GM15510 (cell line): ENCODE data around the gene ARL14.

Source experiments
- POLR2A ChIP-seq: IDR thresholded peaks from 3 replicates; pipeline ENCODE4 v1.6.1; 2011; ENCODE audit warnings: borderline replicate concordance; ENCODE audit not compliant: insufficient read length; ENCODE audit errors: extremely low read depth

Gene ARL14

DNA sequence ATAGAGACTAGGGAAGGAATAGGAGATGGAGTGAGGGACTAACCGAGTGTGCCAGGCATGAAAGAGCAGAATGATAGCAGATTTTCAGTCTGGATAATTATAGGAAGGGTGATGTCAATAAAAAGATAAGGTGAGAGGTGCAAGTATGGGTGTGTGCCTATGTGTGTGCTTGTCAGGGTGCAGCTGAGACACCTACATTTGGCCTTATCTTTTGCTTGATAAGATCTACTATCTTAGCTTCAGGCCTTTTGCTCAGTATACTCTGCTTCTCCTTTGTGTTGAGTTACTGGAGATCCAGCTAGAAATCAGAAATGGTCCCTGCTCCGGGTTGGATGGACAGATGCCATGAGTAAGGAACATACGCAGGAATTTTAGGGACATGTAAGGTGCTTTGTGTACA, 17.4 kb downstream of the ARL14 start:
- no peak for TF ChIP-seq POLR2A

GRCh38 chr3:160695003-160695402, 18.0 kb downstream of the ARL14 start:
- TF ChIP-seq POLR2A = no peak

DNA sequence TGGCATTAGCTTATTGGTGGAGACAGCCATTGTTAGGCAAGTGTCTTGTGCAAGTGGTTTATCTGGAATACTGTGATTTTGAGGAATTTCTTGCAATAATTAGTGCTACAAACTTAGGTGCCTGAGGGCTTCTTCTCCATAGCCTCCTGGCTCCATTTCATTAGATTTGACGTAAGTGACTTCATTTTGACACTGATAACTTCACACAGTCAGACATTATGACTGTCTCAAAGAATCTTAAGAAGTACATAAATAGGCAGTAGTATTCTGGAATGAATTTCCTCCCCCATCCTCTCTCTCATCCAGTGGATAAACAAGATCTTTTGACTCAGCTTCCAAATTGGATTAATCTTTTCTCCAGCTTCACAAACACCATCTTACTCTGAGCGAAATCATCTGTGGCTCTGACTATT, 19.0 kb downstream of the ARL14 start:
- TF ChIP-seq POLR2A = no peak

DNA sequence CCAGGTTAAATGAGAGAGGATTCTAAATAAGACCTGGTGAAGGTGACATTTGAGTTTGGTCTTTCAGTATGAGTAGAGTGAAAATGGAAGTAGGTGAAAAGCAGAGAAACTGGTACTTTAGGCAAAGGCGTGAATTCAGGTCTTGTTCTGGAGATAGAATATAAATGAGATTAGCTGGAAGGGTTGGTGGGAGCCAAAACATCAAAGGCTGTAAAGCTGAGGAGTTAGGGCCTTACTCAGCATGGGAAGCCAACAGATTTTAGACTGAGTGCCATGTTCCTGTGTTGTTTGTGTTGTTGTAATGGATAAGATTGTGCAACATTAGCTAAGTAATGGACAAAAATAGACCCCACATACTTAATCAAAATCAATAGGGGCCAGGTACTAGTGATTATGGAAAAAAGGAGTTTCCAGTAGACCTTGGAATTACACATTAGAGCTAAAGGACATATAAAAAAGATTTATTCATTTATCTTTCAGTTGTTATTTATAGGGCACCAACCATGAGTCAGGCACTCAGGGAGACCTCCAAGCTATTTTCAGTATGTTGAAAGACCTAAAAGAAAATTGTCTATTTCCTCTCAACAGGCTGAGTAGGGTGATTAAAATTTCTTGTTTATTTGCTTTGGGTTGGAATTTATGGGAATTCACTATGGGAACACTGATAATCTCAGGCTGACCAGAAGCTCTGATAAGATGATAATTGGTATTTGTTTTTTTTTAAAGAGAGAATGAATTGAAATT, 20.8 kb downstream of the ARL14 start:
- TF ChIP-seq POLR2A = no peak

DNA sequence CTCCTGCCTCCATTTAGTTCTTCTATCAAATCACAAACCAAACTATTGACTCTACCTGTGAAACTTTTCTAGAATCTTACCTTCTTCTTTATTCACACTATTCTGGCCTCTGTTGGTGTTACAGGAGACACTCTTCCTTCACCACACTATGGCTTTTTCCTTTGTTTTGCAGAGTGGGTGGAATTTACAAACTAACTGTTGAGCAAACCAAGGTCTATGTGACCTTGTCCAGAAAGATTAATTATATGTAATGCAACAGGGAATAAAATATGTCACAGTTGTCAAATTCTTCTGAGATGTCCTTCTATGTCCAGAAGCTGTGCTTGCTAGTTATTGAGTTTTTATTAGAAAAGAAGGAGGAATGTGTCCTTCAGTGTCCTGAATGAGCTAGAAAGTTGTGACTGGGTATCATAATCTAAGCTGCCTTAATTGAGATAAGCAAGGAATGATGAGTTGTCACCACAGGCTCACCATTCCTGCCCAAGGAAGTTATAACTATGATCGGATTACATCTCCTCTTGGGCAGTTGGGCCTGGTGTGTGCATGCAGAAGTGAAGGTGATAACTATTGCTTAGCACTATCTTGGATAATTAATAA, 21.7 kb downstream of the ARL14 start:
- no peak for TF ChIP-seq POLR2A

GRCh38 chr3:160701490-160701889, 24.5 kb downstream of the ARL14 start:
- TF ChIP-seq POLR2A = no peak

GRCh38 chr3:160702290-160702689, 25.3 kb downstream of the ARL14 start:
- TF ChIP-seq POLR2A = no peak

DNA sequence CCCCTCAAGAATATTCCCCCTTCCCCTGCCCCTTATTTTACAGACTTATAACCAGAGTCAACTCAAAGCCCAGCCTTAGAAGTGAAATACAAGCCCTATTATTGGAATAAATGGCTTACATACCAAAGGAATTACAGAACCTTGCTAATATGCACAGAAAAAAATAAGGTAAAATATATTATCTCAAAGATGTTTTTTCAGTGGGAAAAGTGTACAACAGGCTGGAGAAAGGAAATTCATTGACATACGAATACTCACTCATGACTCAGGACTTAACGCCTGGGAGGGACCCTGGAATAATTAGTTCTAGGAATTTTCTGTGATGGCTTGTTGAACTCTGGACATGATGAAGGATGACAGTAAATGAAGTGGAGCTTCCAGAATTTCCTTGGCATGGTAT, 27.0 kb downstream of the ARL14 start:
- no peak for TF ChIP-seq POLR2A

GRCh38 chr3:160707187-160707794, 30.3 kb downstream of the ARL14 start:
- TF ChIP-seq POLR2A = no peak

DNA sequence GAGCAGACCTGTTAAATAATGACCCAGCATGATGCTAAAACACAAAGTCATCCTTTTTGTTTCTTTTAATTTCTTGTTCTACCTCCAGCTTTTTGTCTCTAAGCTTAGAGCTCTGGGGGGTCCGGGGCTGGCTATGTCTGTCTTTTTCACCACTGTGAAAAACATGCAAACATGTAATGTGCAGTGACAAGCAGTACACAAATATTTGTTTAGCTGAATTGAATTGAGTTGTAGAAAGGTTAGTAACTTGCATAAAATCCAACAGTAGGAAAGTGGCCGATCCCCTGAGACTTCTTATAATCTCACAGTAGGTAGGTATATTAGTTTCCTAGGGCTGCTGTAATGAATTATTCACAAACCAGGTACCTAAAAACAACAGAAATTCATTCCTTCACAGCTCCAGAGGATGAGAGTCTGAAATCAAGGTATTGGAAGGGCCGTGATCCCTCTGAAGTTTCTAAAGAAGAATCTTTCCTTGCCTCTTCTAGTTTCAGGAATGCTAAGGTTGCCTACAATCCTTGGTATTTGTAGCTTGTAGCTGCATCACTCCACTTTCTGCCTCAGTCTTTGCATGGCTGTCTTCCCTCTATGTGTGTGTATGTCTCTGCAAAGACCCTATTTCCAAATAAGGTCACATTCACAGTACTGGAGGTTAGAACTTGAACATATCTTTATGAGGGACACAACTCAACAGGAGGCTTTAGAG, 32.7 kb downstream of the ARL14 start:
- TF ChIP-seq POLR2A = no peak

GRCh38 chr3:160719710-160720109, 42.8 kb downstream of the ARL14 start:
- TF ChIP-seq POLR2A = no peak

DNA sequence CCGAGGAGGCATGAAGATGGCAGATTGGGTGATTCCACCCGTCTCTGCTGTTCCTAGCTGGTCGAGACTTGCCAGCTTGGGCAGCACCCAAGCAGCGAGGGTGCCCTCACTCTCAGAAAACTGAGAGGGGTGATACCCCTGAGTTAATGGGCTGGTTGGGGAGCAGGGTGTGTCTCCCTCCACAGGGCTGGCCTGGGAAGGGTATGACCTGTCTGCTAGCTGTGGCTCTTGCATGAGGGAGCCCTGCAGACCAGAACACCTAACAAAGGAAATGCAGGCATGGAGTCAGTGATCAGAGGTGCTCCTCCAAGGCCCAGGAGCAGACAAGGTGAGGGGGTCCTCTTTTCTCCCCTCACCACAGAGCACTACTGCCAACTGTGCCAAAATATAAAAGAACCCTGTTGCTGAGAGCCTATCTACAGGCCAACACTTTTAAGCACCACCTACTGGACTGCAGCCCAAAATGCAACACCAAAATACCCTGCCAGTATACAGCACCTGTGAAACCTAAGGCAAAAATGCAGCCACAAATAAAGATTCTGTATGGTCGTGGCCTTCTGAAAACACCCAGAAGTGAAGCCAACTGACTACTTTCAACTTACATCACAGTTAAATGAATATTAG, 43.3 kb downstream of the ARL14 start:
- TF ChIP-seq POLR2A = no peak

DNA sequence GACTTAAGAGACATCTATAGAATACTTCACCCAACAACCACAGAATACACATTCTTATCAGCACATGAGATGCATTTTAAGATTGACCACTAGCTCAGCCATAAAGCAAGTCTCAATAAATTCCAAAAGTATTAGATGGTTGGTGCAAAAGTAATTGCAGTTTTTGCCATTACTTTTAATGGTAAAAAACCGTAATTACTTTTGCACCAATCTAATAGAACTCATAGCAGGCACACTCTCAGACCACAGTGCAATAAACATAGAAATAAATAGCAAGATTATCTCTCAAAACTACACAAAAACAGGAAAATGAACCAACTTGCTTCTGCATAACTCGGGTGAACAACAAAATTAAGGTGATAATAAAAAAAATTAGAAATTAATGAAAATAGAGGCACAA, 45.4 kb downstream of the ARL14 start:
- TF ChIP-seq POLR2A = no peak

GRCh38 chr3:160725338-160725737, 48.4 kb downstream of the ARL14 start:
- TF ChIP-seq POLR2A = no peak
